COLO668 (cell line): ENCODE data around the gene RPL11.
"Not testable (repeated sequence)": the region's sequence is repeated elsewhere in the genome, so short reads cannot be mapped to it uniquely, and the experiment has no call there.

Source experiments
- DNase-seq: peaks from one replicate; lab custom pipeline; 2025; ENCODE audit not compliant: unreplicated experiment; lab: John Stamatoyannopoulos, UW

RPL11 gene

GRCh38 chr1:23691499-23692307 lies at the start of gene RPL11:
RPL11 (plus strand) TSS chr1:23691806; CDS start chr1:23691824, 18 bp downstream.
- DNase-seq, result peak; percentile 98

- no peak for DNase-seq
Observed at GRCh38 chr1:23643736-23644554, 47.7 kb upstream of the RPL11 start.

- DNase-seq, result no peak
Observed at GRCh38 chr1:23644555-23644866, 47.1 kb upstream of the RPL11 start.

- no peak for DNase-seq
Observed at GRCh38 chr1:23645338-23645737, 46.3 kb upstream of the RPL11 start.

GRCh38 chr1:23646091-23646490 lies 45.5 kb upstream of the RPL11 start:
- no peak for DNase-seq

- no peak for DNase-seq
Observed at GRCh38 chr1:23646541-23646940, 45.1 kb upstream of the RPL11 start.

GRCh38 chr1:23648576-23648975 lies 43.0 kb upstream of the RPL11 start:
- no peak for DNase-seq

GRCh38 chr1:23649157-23649556 lies 42.4 kb upstream of the RPL11 start:
- DNase-seq, result not testable (repeated sequence)

- DNase-seq, result no peak
Observed at GRCh38 chr1:23650344-23650990, 41.1 kb upstream of the RPL11 start.

GRCh38 chr1:23651069-23651808 lies 40.4 kb upstream of the RPL11 start:
- DNase-seq, result no peak

GRCh38 chr1:23657659-23658275 lies 33.8 kb upstream of the RPL11 start:
- DNase-seq, result peak; percentile 72

GRCh38 chr1:23660671-23661070 lies 30.9 kb upstream of the RPL11 start:
- no peak for DNase-seq

GRCh38 chr1:23661887-23662286 lies 29.7 kb upstream of the RPL11 start:
- no peak for DNase-seq

- peak; percentile 35 for DNase-seq
Observed at GRCh38 chr1:23664837-23665795, 26.5 kb upstream of the RPL11 start.

- DNase-seq, result peak; percentile 55
Observed at GRCh38 chr1:23667411-23667810, 24.2 kb upstream of the RPL11 start.

- DNase-seq, result no peak
Observed at GRCh38 chr1:23670709-23671108, 20.9 kb upstream of the RPL11 start.

- DNase-seq, result no peak
Observed at GRCh38 chr1:23673086-23673813, 18.4 kb upstream of the RPL11 start.

GRCh38 chr1:23679815-23680214 lies 11.8 kb upstream of the RPL11 start:
- DNase-seq, result no peak

GRCh38 chr1:23682946-23683345 lies 8.7 kb upstream of the RPL11 start:
- no peak for DNase-seq
